ENCODE results near the gene EPB41L4B. TPM values are rescaled to one million over a fixed set of nuclear protein-coding genes. Genes with fewer than 3 reads are reported as not detected.
A peak's percentile ranks its signal among the peaks of the same experiment; 100 is the strongest.

Gene EPB41L4B
- total RNA-seq, 1 donor from 2014 or later, result 5.5 TPM

DNA sequence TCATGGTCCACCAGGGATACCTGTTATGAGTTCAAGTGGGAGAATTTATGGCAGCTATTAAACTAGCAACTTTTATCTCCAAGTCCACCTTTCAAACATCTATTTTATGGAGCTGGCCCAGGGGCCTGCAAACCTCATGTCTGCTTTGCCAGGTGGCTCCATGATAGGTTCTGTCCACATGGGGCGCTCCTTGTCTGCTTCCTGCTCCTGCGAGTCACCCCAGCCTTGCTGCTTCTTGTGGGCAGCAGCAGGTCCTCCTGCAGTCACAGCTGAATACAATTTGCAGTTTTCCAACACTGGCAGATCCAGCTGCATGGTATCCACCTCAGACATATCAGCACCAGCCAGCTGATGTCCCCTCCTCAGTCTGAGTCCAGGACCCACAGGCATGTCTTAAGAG is 114.2 kb downstream of the EPB41L4B start:
- TF ChIP-seq, protein P1, sequence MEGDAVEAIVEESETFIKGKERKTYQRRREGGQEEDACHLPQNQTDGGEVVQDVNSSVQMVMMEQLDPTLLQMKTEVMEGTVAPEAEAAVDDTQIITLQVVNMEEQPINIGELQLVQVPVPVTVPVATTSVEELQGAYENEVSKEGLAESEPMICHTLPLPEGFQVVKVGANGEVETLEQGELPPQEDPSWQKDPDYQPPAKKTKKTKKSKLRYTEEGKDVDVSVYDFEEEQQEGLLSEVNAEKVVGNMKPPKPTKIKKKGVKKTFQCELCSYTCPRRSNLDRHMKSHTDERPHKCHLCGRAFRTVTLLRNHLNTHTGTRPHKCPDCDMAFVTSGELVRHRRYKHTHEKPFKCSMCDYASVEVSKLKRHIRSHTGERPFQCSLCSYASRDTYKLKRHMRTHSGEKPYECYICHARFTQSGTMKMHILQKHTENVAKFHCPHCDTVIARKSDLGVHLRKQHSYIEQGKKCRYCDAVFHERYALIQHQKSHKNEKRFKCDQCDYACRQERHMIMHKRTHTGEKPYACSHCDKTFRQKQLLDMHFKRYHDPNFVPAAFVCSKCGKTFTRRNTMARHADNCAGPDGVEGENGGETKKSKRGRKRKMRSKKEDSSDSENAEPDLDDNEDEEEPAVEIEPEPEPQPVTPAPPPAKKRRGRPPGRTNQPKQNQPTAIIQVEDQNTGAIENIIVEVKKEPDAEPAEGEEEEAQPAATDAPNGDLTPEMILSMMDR (IDR thresholded peaks at IDR 0.05; ENCODE audit: unreplicated experiment), result no peak
- peaks cover 2% of the 10 kb centered on the region for H3K4me1 Mint-ChIP-seq
- no peak overlapping the region for H3K4me3 Mint-ChIP-seq

DNA sequence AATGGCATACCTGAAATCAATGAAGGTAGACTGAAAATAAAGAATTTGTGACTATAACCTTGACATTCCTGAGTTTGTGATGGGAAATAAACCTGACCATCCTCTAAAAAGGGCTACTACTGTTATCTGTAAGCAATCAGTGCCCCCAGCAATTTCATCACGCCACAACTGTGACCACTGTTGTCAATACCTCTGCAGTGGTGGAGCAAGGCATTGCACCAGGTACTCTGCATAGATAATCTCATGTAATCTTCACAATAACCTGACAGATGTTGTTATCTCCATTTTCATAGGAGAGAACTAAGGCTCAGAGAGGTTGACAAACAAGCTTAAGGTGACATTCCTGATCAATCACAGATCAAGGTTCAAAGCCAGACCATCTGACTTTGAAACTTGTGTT is 115.3 kb downstream of the EPB41L4B start:
- Mint-ChIP-seq H3K4me1 (peaks cover 2% of the 10 kb centered on the region), H3K27me3 (ENCODE audit: low read depth) (peaks cover 9% of the 10 kb centered on the region), H3K9me3 (no peaks in the 10 kb centered on the region), H3K36me3 (no peaks in the 10 kb centered on the region), H3K4me3 (no peak overlapping the region), H3K27ac (no peak overlapping the region)
- DNase-seq (ENCODE audit: low spot score in 2 of 2, unreplicated experiment in 2 of 2), result no peak
- TF ChIP-seq, protein P1 (IDR thresholded peaks at IDR 0.05; ENCODE audit: unreplicated experiment), result no peak

More for the DNA sequence above, 114.2 kb downstream of the EPB41L4B start:
- H3K9me3 Mint-ChIP-seq, result no peaks in the 10 kb centered on the region
- DNase-seq (ENCODE audit: low spot score in 2 of 2, unreplicated experiment in 2 of 2), result no peak
- H3K36me3 Mint-ChIP-seq, result no peaks in the 10 kb centered on the region
- H3K27ac Mint-ChIP-seq, result no peak overlapping the region
- H3K27me3 Mint-ChIP-seq (ENCODE audit: low read depth), result peaks cover 9% of the 10 kb centered on the region

DNA sequence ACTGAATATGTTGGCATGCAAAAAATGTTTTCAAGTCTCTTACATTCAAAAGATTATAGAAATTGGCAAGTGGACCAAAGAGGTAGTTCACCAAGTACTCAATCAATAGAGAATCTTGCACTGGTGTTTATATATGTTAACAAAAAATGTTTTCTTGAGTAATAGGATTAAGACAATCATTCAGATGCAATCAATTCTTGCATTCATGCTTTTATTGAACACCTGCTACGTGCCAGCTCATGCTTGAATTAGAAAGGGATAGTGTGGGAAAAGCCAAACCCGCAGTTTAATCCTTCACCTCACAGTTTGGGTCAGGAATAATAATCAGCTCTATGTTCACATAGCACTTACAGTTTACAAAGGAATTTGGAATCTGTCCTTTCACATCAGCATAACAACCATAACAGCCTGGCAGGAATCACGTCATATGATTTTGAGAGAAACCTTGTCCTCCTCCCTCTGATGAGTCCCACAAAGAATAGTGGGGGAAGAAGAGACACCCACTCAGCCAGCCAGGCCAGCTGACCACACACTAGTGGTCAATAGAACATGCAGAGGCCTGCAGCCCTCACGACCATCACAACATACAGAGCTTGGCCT is 117.0 kb downstream of the EPB41L4B start:
- no peaks in the 10 kb centered on the region for H3K36me3 Mint-ChIP-seq
- no peaks in the 10 kb centered on the region for H3K9me3 Mint-ChIP-seq
- H3K4me1 Mint-ChIP-seq, result peaks cover 2% of the 10 kb centered on the region
- TF ChIP-seq, protein P1 (IDR thresholded peaks at IDR 0.05; ENCODE audit: unreplicated experiment), result no peak
- no peak for DNase-seq (ENCODE audit: low spot score in 2 of 2, unreplicated experiment in 2 of 2)
- peaks cover 17% of the 10 kb centered on the region for H3K27me3 Mint-ChIP-seq (ENCODE audit: low read depth)
- no peak overlapping the region for H3K27ac Mint-ChIP-seq
- no peak overlapping the region for H3K4me3 Mint-ChIP-seq

DNA sequence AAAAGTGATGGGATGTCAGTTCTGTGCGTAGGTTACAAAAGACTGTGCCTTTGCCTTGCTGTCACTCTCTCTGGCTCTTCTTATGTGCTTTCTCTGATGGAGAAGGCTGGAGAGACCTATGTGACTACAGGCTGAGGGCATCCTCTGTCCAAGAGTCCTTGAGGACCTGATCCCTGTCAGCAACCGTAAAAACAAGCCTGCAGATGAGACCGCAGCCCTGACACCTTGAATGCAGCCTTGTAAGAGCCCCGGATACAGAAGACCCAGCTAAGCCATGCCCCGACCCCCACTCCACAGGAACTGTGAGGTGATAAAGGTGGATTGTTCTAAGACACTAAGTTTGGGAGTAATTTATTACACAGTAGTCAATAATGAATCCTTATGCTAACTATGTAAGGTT is 121.2 kb downstream of the EPB41L4B start:
- H3K4me3 Mint-ChIP-seq, result no peak overlapping the region
- H3K4me1 Mint-ChIP-seq, result peaks cover under 1% of the 10 kb centered on the region
- no peak for DNase-seq (ENCODE audit: low spot score in 2 of 2, unreplicated experiment in 2 of 2)
- H3K27me3 Mint-ChIP-seq (ENCODE audit: low read depth), result peaks cover 14% of the 10 kb centered on the region
- no peaks in the 10 kb centered on the region for H3K9me3 Mint-ChIP-seq
- TF ChIP-seq, protein P1 (IDR thresholded peaks at IDR 0.05; ENCODE audit: unreplicated experiment), result no peak
- no peak overlapping the region for H3K27ac Mint-ChIP-seq
- H3K36me3 Mint-ChIP-seq, result no peaks in the 10 kb centered on the region

DNA sequence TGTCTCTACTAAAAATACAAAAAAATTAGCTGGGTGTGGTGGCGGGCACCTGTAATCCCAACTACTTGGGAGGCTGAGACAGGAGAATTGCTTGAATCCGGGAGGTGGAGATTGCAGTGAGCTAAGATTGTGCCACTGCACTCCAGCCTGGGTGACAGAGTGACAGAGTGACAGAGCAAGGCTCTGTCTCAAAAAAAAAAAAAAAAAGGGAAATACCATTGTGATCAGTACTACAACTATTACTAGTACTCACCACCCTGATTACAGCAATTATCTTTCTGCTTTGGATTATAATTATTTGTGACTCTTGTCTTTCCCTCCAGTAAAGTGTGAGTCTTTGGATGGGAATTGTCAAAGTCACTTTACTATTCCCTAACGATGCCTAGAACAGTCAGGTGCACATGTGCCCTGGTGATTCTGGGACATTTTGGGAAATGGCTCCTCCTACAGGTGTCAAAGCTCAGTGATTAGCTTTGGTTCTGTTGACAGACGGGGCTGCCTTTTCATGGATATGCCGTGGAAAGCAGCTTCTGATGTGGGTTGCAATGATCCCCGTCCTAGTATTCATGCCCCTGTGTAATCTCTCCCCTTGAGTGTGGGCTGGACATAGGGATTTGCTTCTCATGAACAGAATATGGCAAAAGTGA is 122.0 kb downstream of the EPB41L4B start:
- H3K4me3 Mint-ChIP-seq, result no peak overlapping the region
- H3K27me3 Mint-ChIP-seq (ENCODE audit: low read depth), result peaks cover 14% of the 10 kb centered on the region
- no peaks in the 10 kb centered on the region for H3K4me1 Mint-ChIP-seq
- no peak overlapping the region for H3K27ac Mint-ChIP-seq
- H3K36me3 Mint-ChIP-seq, result no peaks in the 10 kb centered on the region
- no peak for DNase-seq (ENCODE audit: low spot score in 2 of 2, unreplicated experiment in 2 of 2)
- TF ChIP-seq, protein P1 (IDR thresholded peaks at IDR 0.05; ENCODE audit: unreplicated experiment), result peak; percentile 16
- no peaks in the 10 kb centered on the region for H3K9me3 Mint-ChIP-seq

All from mesothelial cell of epicardium (in vitro differentiated cells).